ENCODE data around the gene OARD1.

The OARD1 gene

DNA sequence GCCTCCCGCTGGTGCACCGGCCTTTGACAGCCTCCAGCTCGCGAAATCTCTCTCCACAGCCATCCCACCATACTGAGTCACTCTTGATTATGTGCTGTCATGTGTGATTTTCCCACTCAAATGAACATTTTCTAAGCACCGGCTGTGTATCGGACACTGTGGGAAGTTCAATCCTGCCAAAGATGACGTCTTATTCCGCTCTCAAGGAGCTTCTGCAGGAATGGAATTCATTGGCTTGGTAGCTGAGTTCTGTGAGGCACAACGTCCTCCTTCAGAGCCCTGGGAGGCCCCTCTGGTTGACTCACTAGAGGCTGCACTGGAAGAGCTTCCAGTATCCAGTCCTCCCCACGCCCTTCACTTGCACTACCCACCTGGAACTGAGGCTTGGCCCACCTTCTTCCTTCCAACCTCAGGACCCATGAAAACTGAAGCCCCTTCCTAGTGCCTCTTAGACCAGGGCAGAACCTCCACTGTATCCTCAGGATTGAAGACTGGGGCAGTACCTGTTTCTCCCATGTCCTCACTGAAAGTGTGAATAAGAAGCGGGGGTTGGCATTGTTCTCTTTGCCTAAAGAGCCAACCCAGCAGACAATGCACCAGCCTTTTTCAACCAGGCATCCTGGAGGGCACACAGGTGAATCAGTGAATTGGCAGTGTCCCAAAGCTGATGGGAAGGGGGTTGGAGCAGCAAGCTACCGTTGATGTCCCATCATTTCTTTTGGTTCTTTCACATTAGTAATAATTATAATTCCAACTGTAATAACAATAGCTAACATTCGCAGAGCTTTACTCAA, 34.9 kb downstream of the OARD1 start:
- TF ChIP-seq, protein P1, sequence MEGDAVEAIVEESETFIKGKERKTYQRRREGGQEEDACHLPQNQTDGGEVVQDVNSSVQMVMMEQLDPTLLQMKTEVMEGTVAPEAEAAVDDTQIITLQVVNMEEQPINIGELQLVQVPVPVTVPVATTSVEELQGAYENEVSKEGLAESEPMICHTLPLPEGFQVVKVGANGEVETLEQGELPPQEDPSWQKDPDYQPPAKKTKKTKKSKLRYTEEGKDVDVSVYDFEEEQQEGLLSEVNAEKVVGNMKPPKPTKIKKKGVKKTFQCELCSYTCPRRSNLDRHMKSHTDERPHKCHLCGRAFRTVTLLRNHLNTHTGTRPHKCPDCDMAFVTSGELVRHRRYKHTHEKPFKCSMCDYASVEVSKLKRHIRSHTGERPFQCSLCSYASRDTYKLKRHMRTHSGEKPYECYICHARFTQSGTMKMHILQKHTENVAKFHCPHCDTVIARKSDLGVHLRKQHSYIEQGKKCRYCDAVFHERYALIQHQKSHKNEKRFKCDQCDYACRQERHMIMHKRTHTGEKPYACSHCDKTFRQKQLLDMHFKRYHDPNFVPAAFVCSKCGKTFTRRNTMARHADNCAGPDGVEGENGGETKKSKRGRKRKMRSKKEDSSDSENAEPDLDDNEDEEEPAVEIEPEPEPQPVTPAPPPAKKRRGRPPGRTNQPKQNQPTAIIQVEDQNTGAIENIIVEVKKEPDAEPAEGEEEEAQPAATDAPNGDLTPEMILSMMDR (IDR thresholded peaks at IDR 0.05; ENCODE audit: low read length, missing control alignments), result no peak
- DNase-seq (ENCODE audit: low read depth), result peak; percentile 41
- no peak overlapping the region for H3K4me3 ChIP-seq (replicated peaks; ENCODE audit: low read depth, low read length)

DNA sequence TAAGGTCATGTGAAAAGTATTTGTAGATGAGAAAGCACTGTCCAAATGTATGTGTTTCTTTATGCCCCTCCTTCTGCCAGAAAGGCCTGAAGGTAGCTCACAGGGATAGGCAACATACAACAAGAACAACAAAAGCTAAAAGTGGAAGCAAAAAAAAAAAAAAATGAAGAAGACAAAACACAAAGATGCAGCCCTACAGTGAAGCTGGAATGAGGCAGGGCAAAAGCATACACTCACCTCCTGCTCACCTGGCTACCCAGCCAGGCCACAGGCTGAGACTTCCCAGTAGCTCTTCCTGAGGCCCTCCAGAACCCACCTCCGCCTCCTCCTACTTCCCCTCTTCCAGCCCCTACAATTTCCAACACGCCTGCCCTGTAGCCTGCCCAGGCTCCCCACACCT, 35.6 kb downstream of the OARD1 start:
- DNase-seq (ENCODE audit: low read depth), result no peak
- no peak overlapping the region for H3K4me3 ChIP-seq (replicated peaks; ENCODE audit: low read depth, low read length)
- TF ChIP-seq, protein P1 (IDR thresholded peaks at IDR 0.05; ENCODE audit: low read length, missing control alignments), result no peak

DNA sequence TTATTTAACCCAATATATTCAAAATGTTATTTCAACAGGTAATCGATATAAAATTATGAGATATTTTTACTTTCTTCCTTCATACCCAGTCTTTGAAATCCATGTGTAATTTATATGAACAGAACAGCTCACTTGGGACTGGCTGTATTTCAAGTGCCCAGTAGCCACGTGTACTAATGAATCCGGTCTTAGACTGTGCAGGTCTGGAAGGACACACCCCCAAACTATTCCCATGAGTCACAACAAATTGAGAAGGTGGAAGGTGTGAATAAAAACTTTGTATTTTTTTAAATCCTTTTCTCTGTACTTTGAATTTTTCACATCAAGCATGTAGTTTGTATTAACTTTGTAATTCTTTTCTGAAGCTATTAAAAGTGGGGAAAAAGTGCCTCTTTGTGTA, 36.0 kb downstream of the OARD1 start:
- no peak for DNase-seq (ENCODE audit: low read depth)

DNA sequence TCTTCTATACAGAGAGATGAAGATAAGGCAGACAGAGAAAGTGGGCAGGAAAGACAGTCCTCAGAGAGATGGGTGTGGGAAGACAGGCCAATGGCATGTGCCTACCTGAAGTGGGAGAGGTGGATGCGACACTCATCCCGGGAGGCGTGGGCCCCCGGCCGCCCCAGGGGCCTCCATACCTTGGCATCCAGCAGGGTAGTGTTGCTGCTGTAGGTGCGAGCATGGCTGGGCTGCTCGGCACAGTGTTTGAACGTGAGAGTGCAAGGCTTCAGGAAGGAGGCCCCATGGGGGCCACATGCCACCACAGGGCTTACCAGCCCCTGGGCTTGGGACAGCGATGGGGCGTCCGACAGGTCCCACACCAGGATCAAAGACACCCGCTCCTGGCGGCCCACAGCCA, 38.4 kb downstream of the OARD1 start:
- H3K4me3 ChIP-seq (replicated peaks; ENCODE audit: low read depth, low read length), result no peak overlapping the region
- DNase-seq (ENCODE audit: low read depth), result no peak
- TF ChIP-seq, protein P1 (IDR thresholded peaks at IDR 0.05; ENCODE audit: low read length, missing control alignments), result no peak

More for the DNA sequence above, 36.0 kb downstream of the OARD1 start:
- TF ChIP-seq, protein P1 (IDR thresholded peaks at IDR 0.05; ENCODE audit: low read length, missing control alignments), result no peak
- no peak overlapping the region for H3K4me3 ChIP-seq (replicated peaks; ENCODE audit: low read depth, low read length)

DNA sequence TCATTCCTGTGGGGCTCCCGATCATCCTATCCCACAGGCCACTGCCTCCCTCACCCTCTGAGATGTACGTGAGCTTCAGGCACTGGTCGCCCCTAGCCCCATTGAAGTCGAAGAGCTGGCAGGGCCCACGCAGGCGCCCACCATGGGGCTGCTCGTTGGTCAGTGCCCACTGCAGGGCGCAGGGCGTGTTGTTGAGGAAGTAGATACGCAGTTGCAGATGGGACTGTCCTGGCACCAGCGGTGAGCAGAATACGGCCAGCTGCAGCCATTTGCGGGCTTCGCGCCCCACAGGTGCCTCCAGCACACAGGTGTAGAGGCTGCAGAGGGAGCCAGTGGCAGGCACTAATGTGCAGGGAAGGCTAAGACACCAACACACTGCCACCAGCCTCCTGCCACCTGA, 39.3 kb downstream of the OARD1 start:
- TF ChIP-seq, protein P1 (IDR thresholded peaks at IDR 0.05; ENCODE audit: low read length, missing control alignments), result no peak
- DNase-seq (ENCODE audit: low read depth), result no peak
- H3K4me3 ChIP-seq (replicated peaks; ENCODE audit: low read depth, low read length), result no peak overlapping the region

DNA sequence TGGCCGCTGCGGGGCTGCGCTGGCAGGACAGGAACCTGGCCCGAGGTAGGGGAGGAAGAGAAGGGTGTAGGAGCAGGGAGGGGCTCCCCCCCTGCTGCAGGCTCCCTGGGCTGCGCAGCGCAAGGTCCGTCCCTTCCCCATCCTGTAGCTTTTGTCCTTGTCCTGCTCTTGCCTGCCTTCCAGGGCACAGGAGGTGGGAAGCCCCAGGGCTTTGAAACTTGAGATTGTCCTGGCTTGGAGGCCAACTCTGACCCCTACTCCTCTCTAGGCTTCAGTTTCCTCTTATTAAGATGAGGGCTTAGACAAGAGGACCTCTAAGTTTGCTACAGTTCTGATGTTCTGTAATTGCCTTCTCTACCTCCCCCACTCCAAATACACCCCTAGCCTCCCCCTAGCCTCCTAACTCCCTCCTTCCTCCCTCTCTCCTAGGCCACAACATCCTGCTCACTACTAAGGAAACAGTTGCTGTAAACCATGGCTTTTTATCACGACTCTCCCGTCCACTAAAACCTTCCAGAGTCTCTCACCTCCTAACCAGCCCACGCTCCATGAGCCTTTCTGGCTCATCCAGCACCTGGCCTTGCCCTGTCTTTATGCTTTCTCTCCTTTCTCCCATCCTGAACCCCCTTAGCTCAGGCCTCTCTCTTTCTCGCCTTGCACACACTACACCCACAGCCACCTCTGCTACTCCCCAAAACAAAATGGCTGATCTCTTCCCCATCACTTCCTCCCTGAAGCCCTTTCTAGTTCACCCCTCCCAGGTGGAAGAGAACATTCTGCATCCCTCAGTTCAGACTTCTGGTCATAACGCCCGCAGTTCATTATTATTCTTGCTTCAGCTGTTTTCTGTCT, 43.4 kb downstream of the OARD1 start:
- DNase-seq (ENCODE audit: low read depth), result no peak
- H3K4me3 ChIP-seq (replicated peaks; ENCODE audit: low read depth, low read length), result peak overlapping the region; percentile 48
- TF ChIP-seq, protein P1 (IDR thresholded peaks at IDR 0.05; ENCODE audit: low read length, missing control alignments), result no peak
